OCI-LY7 (cell line): ENCODE results near the gene TBC1D13.
A peak's percentile ranks its signal among the peaks of the same experiment; 100 is the strongest.

Source experiments
- CTCF ChIP-seq: fragments of 200-600 bp; sonication (generic); conservative IDR thresholded peaks from 2 replicates; pipeline ENCODE4 v1.5.1; 2014; ENCODE audit warnings: mild to moderate bottlenecking, antibody characterized with exemption, low read length, moderate library complexity, mixed read lengths
- EZH2phosphoT487 ChIP-seq: fragments of 200-600 bp; sonication (generic); IDR thresholded peaks from 2 replicates; pipeline ENCODE4 v1.6.1; 2018; ENCODE audit warnings: low read depth, borderline replicate concordance, mild to moderate bottlenecking, mixed run types, antibody characterized with exemption, low read length, moderate library complexity, mixed read lengths

- TF ChIP-seq CTCF (0 out of 2 replicates have a peak, but pooled peaks have one; percentile 37), EZH2phosphoT487 (no peak)
Measured at GRCh38 chr9:128809831-128810230, 22.8 kb downstream of the TBC1D13 start.
